Uterus (tissue), 2 donors: ENCODE results near the gene PIEZO2.

Experiments
- CTCF ChIP-seq, 4 experiments: fragments of 200-600 bp in 2 of 4; fragments of 450-650 bp in 2 of 4; sonication (generic) in 2 of 4; IDR thresholded peaks; one replicate each; pipeline ENCODE4 v1.5.1; 2016 to 2019; ENCODE audit warnings: antibody characterized with exemption in 4 of 4, mild to moderate bottlenecking in 2 of 4, moderate library complexity in 1 of 4
- POLR2A ChIP-seq, 2 donors: fragments of 450-650 bp; IDR thresholded peaks; one replicate each; pipeline ENCODE4 v1.6.1; 2016; ENCODE audit warnings: antibody characterized with exemption in 2 of 2, mild to moderate bottlenecking in 1 of 2, moderate library complexity in 1 of 2

- TF ChIP-seq CTCF (IDR thresholded peaks at IDR 0.05), result no peak
- no peak for TF ChIP-seq POLR2A (IDR thresholded peaks at IDR 0.05)
Observed at GRCh38 chr18:10771053-10771709, 378.2 kb downstream of the PIEZO2 start.
